NCI-H146 (cell line): ENCODE measurements around the gene OR6C75.
"Not testable (repeated sequence)": the region's sequence is repeated elsewhere in the genome, so short reads cannot be mapped to it uniquely, and the experiment has no call there.

Source experiments
- DNase-seq: peaks from one replicate; lab custom pipeline; 2025; lab: John Stamatoyannopoulos, UW

Gene OR6C75

DNA sequence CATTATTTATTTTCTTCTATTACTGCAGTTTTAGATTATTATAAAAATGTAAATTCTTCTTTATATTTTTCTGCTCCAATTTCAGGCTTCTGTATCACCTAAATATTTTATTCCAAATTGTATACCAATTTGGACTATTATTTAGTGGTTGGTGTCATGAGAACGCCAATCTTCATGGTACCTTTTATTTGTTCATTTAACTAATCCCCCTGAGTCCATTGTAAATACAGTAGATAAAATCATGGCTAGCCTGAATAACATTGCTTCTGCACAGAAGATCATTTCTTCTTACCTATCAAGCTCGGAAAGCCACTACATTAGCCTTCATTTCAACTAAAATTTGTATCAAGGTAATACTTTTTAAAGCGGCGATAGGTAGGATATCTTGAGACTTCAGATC is at the start of gene OR6C75:
OR6C75 (plus strand) TSS at position 301 of the 400 bp plus-strand sequence. CDS start 2,136 bp downstream, outside the sequence.
- DNase-seq = no peak

DNA sequence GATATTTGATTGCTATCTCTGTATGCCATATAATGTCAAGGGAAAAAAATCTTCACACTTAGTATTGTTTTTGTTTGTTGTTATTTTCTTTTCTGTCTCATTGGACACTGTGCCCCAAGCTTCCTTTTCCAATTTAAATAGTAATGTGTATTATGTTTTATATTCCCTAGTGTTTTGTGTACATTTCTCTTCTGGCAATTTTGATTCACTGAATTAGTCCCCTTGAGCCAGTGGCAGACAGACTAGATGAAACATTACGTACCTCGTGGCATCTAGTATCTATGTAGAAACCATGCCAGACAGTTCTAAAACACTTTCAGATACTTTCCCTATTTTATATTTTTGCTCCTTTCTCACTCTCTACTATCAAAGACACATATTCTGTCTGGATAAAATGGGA is 48.7 kb upstream of the OR6C75 start, which contains the start of gene OR6C1:
OR6C1 (plus strand) TSS at position 301 of the 400 bp plus-strand sequence. CDS start 6,257 bp downstream, outside the sequence.
- DNase-seq = no peak

DNA sequence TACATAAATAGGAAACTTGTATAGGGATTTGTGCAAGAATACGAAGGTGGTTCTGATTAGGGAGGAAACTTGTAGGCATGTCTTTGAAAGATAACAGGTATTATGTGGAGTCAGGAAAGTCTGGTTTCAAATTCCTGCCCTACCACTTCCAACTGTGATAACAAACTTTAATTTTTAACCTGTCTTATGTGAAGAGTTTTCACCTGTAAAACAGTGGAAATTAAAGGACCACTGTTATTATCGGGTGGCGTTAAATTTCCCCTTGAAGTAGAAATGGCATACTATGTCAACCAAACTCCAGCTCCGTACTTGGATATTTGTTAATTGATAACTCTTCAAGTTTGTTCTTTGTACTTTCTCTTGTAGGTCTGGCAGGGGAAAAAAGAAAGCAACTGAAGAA is 42.6 kb upstream of the OR6C75 start:
- DNase-seq = no peak

DNA sequence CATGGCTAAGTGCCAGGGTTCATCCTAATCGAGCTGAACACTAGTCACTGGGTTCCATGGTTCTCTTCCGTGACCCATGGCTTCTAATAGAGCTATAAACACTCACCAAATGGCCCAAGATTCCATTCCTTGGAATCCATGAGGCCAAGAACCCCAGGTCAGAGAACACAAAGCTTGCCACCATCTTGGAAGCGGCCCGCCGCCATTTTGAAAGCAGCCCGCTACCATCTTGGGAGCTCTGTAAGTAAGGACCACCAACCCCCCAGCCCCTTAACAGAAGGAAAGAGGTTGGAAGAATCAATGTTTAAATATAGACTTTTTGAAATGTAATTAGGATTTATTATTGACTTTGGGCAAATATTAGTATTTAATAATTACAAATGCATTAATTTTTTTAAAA is 37.0 kb upstream of the OR6C75 start:
- DNase-seq = not testable (repeated sequence)

DNA sequence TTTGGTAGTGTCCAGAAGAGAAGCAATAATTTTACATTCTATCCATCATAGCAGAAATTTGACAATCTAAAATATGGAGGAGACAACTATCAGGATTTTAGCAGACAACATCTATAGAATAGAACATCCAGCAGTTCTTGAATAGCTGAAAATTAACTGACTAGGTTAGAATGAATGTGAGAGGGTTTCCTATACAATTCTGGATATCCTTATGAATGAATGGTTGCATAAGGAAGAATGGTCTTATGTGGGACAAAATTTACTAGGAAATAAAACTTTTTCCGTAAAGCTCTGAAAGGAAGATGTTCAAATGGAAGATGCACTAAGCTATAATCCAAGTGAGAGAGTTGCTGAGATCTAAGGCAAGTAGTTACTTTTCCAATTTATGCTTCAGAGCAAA is 32.3 kb upstream of the OR6C75 start, which contains the start of gene OR6C3:
OR6C3 (plus strand) TSS at position 301 of the 400 bp plus-strand sequence. CDS start 955 bp downstream, outside the sequence.
- DNase-seq = no peak

DNA sequence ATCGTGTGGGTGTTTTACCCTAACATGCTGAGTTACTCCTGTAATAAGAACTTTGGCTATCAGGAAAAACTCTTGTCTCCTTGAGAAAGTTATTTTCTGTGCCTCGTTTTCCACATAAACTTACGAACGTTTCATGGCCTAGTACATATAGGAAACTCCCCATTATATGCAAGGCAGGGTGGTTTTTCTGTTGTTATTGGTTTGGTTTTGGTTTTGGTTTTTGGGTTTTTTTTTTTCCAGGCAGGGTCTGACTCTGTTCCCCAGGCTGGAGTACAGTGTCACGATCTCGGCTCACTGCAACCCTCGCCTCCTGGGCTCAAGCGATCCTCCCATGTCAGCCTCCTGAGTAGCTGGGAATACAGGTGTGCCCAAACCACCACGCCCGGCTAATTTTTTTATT is 26.8 kb upstream of the OR6C75 start:
- no peak for DNase-seq

DNA sequence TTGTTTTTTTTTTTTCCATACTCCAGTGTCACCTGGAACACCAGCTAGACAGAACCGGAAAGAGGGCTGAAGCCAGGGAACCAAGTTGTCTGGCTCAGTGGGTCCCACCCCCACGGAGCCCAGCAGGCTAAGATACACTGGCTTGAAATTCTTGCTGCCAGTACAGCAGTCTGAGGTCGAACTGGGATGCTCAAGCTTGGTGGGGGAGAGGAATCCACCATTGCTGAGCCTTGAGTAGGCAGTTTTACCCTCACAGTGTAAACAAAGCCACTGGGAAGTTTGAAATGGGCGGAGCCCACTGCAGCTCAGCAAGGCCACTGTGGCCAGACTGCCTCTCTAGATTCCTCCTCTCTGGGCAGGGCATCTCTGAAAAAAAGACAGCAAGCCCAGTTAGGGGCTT is 7.4 kb upstream of the OR6C75 start:
- not testable (repeated sequence) for DNase-seq

DNA sequence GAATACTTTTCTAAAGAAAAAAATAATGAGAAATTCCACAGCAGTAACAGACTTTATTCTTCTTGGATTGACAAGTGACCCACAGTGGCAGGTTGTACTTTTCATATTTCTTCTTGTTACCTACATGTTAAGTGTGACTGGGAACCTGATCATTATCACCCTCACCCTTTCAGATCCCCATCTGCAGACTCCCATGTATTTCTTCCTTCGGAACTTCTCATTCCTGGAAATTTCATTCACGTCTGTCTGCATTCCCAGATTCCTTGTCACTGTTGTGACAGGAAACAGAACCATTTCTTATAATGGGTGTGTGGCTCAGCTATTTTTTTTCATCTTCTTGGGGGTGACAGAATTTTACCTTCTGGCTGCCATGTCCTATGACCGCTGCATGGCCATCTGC is 2.3 kb downstream of the OR6C75 start:
- DNase-seq = no peak

DNA sequence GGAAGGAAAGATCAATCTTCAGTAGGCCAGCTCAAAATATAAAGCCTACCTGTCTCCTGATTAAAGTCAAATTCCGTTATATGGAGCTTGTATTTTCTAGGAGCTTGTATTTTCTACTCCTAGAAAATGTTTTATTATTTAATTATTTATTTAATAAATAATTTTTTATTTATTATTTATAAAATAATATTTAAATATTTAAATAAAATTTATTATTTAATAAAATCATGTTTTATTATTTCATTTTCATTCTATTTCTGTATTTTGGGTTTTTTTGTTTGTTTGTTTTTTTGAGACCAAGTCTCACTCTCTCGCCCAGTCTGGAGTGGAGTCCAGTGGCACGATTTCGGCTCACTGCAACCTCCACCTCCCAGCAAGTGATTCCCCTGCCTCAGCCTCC is 9.7 kb downstream of the OR6C75 start:
- no peak for DNase-seq

DNA sequence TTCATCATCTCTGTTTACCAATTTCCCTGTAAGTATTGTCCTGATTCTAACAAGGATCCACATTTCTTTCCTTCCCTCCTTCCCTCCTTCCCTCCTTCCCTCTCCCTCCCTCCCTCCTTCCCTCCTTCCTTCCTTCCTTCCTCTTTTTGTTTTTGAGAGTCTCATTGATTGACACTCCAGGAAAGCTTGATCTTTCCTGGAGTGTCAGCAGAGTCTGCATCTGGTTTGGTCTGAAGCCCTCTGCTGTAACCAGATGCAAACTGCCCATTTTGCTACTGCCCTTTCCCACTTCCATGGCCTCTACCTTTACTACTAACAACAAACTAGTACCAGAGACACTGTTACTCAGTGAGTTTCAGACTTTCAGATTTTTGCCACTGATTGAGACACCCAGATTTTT is 23.1 kb downstream of the OR6C75 start:
- DNase-seq = no peak

DNA sequence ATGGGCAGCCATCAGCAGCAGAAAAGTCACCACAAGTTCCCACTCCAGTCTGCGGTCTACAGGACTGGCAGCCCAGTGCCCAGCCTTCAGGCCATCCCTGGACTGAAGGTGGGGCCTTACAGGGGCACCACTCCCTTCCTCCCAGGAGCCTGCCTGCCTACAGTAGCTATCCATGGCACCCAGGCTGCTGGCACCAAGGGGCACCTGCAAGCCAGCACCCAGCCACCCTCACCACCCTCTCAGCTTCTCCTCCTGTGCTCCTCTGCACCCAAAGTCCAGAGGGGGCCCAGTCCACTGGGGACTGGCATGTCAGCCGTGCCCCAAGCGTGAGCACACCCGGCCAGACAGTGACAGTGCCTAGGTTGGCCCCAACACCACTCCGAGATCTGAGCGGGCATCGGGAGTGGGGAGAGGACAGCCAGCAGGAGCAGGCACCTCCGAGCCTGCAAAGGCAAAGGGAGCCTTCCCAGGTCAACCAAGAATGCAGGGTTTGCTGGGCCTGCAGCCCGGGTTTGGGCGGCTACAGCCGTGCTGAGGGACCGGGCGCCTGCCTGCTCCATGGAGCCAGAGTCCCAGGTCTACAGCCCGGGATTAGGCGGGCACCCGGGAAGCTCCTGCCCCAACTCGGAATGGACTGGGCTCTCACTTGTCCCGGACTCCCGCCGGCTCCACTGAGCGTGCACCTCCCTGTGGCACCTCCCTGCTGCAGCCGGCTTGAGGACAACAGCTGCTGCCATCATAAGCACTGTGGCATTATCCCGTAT is 29.4 kb downstream of the OR6C75 start:
- no peak for DNase-seq

DNA sequence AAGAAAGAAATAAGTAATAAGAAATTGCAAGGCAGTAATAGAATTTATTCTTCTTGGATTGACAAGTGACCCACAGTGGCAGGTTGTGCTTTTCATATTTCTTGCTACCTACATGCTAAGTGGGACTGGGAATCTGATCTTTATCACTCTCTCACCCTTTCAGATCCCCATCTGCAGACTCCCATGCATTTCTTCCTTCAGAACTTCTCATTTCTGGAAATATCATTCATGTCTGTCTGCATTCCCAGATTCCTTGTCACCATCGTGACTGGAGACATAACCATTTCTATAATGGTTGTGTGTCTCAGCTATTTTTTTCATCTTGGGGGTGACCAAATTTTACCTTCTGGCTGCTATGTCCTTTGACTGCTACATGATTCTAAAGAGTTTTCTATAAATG is 33.6 kb downstream of the OR6C75 start:
- DNase-seq = no peak

DNA sequence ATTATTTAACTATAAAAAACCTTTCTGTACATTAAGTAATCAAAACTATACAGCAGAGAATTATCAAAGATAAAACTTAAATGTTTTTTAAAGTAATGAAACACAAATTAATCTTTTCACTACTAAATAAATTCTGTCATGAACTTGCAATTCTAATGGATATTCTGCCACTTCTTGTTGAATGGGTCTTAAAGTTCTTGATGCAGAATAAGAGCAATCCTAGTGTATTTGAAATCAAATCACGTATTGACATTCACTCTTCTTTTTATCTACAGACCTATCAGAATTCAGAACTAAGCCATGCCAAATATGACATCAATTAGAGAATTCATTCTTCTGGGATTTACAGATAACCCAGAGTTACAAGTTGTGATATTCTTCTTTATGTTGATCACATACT is 37.5 kb downstream of the OR6C75 start, which contains the start of gene OR6C65:
OR6C65 (plus strand) TSS at position 301 of the 400 bp plus-strand sequence; CDS start at position 301, 0 bp downstream.
- no peak for DNase-seq

DNA sequence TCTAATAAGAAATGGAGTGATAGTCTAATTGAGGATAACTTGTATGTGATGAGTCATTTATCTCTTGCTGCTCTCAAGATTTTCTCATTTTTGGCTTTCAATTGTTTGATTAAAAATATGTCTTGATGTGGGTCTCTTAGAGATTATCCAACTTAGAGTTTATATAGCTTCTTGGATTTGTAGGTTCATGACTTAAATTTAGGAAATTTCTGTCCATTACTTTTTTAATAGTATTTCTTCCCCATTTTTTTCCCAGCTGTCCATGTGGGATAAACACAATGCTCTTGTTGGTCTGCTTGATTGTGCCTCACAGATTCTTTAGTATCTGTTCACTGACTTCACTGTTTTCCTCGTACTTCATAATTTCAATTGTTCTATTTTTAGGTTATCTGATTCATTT is 45.1 kb downstream of the OR6C75 start:
- DNase-seq = no peak

DNA sequence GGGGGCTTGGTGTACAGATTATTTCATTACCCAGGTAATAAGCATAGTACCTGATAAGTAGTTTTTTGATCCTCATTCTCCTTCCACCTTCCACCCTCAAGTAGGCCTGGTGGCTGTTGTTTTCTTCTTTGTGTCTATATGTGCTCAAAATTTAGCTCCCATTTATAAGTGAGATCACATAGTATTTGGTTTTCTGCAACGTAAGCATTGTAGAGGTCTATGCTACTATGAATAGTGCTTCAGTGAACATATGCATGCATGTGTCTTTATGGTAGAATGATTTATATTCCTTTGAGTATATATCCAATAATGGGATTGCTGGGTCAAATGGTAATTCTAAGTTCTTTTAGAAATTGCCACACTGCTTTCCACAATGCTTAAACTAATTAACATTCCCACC is 46.4 kb downstream of the OR6C75 start:
- not testable (repeated sequence) for DNase-seq

DNA sequence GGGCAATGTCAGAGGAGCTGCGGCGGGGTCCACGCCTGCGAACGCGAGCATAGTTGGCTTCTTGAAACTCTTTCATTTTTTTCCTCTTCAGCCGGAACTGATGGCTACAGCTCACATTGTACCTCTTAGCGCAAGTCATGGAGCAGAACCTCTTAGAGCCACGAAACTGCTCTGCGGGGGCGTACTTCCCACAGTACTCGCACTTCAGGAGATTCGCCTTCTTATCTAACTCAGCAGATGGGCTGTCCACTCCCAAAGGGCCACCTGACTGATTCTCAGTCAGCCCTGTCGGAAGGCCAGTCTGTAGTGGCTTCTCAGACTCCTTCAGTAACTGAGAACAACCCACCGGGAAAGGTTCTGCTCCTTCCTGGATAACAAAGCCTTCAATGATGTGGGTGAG is 49.4 kb downstream of the OR6C75 start:
- not testable (repeated sequence) for DNase-seq

DNA sequence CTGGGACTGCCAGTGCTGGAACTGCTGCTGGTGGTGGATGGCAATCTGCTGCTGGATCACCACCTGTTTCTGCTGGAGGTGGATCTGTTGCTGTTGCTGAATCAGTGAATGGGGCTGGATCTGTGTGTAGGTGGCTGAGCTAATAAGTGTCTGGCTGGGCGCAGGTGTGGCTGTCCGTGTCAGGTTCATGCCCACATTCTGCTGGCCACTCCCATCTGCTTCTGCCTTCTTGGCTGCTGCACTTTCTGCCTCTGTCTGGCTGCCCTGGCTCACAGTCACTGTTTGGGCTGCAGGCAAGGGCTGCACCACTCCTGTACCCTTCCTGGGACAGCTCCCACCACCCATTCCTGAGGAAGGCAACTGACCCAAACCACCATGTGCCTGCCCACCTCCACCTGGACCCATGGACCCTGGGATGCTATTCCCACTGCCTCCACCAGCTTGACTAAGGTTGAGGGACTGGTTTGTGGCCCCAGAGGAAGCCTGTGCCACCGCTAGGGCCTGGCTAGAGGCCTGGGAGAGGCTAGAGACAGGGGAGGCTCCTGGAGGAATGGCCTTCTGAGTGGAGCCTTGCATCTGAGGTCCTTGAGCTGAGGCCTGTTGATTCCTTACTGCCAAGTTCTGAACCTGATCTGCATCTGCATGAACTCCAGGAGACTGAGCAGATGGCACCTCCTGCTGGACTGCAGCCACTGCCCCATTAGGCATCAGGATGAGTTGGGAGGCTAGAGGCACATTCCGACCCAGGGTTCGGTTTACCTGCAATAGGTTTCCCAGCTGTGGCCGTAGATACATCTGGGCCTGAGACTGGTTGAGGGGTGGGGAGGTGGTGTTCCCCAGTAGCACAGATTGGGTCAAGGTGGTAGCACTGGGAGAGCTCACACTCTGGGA is 51.0 kb downstream of the OR6C75 start:
- DNase-seq = not testable (repeated sequence)

DNA sequence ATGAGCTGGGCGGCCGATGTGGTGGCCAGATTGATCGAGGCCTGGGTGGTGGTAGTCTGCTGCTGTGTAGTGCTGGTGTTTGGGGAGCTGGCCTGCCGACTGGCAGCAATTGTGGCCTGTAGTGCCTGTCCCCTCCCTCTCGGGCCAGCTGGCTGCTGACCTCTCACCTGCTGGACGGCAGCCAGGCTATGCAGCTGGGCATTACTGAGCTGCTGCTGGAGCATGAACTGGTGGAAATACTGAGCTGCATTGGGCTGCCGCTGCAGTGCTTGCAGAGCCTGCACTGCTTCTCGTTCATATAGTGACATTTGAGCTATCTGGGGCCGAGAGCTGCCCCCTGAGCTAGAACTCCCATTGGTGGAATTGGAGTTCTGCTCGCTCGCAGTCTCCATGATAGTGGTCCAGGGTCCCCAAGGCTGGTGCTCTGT is 51.6 kb downstream of the OR6C75 start:
- DNase-seq = not testable (repeated sequence)

DNA sequence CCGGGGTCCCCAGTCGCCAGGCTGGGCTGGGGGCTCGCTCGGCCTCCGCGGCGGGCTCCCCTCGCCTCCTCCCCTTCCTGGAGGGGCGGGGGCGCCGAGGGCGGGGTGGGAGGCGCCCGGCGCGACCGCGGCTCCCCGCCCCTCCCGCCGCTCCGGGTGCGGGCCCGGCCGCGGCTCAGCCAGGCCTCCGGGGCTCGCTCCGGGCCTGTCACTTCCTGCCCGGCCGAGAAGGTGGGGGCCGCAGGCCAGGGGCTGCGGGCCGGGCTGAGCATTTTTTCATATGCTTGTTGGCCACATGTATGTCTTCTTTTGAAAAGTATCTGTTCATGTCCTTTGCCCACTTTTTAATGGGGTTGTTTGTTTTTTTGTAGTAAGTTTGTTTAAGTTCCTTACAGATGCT is 52.1 kb downstream of the OR6C75 start:
- DNase-seq = not testable (repeated sequence)

DNA sequence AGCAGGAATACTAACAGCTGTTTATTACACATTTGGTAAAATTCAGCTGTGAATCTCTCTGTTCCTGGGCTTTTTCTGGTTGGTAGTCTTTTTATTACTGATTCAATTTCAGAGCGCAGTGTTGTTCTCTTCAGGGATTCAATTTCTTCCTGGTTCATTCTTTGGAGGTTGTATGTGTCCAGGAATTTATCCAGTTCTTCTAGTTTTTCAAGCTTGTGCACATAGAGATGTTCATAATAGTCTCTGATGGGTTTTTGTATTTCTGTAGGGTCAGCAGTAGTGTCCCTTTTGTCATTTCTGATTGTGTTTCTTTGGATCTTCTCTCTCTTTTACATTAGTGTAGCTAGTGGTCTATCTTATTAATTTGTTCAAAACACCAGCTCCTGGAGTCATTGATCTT is 54.2 kb downstream of the OR6C75 start:
- DNase-seq = no peak
